A549 (cell line): ENCODE data around the gene TCHP. TPM values are rescaled to one million over a fixed set of nuclear protein-coding genes. Genes with fewer than 3 reads are reported as not detected.
"Not testable (repeated sequence)": the region's sequence is repeated elsewhere in the genome, so short reads cannot be mapped to it uniquely, and the experiment has no call there.

Experiments
- ATAC-seq, 2 experiments: fragments of 200-7000 bp in 1 of 2; fragments of >200 bp in 1 of 2; cut with Nextera tagmentation in 1 of 2; cut with Tn5 transposase in 1 of 2; 3 replicates each; pipeline versions ENCODE4 v1.8.0 to v1.9.1; 2018 to 2020; ENCODE audit warnings: mild to moderate bottlenecking in 1 of 2, moderate library complexity in 1 of 2
- CTCF ChIA-PET: fragments of 300-600 bp; sonication (Branson Sonifier 250); formaldehyde crosslinking; extraction: SDS; loops from one replicate; lab custom pipeline; 2021; ENCODE audit warnings: antibody characterized with exemption, inconsistent platforms; lab: Yijun Ruan, JAX
- POLR2A ChIA-PET: fragments of 350-600 bp; formaldehyde crosslinking; extraction: SDS; loops from one replicate; lab custom pipeline; 2021; ENCODE audit warnings: antibody characterized with exemption, inconsistent platforms; lab: Yijun Ruan, JAX
- DNase-seq, 2 experiments: peaks; one replicate each; pipeline versions ENCODE4 v3.0.0 to v3.0.0-alpha.2; 2011 to 2016; ENCODE audit warnings: low read depth in 1 of 2, low spot score in 1 of 2
- FAIRE-seq: peaks from 2 replicates; lab custom pipeline; 2011; peaks lifted over from hg19 to GRCh38; lab: Jason Lieb, UNC
- H3K27ac ChIP-seq, 2 experiments: fragments of >200 bp; sonication (Bioruptor Twin); formaldehyde crosslinking; 3 replicates each; pipeline ENCODE4 v1.5.1; 2016 to 2017
- H3K4me1 ChIP-seq: fragments of >200 bp; sonication (Bioruptor Twin); formaldehyde crosslinking; 3 replicates; pipeline ENCODE4 v1.6.1; 2016
- H3K4me2 ChIP-seq: fragments of >200 bp; sonication (Bioruptor Twin); formaldehyde crosslinking; 3 replicates; pipeline ENCODE4 v1.6.1; 2016
- H3K4me3 ChIP-seq: fragments of >200 bp; sonication (Bioruptor Twin); formaldehyde crosslinking; 3 replicates; pipeline ENCODE4 v1.5.1; 2016
- H3K9me3 ChIP-seq: fragments of >200 bp; sonication (Bioruptor Twin); formaldehyde crosslinking; 3 replicates; pipeline ENCODE4 v1.6.1; 2016
- BHLHE40 ChIP-seq: IDR thresholded peaks from 2 replicates; pipeline ENCODE4 v1.6.1; 2012; ENCODE audit warnings: low read depth, low read length, inconsistent platforms
- CBX8 ChIP-seq: fragments of 200-600 bp; sonication (generic); IDR thresholded peaks from 2 replicates; pipeline ENCODE4 v1.6.1; 2016
- E2F6 ChIP-seq: IDR thresholded peaks from 2 replicates; pipeline ENCODE4 v1.6.1; 2012; ENCODE audit warnings: low read depth, borderline replicate concordance
- EHMT2 ChIP-seq: fragments of 200-600 bp; sonication (generic); IDR thresholded peaks from 2 replicates; pipeline ENCODE4 v1.6.1; 2016; ENCODE audit warnings: antibody characterized with exemption, low read depth, mild to moderate bottlenecking, moderate library complexity
- HDAC2 ChIP-seq: fragments of 200-600 bp; sonication (generic); IDR thresholded peaks from 2 replicates; pipeline ENCODE4 v1.6.1; 2016
- HES2 ChIP-seq: fragments of >200 bp; sonication (Bioruptor Twin); formaldehyde crosslinking; IDR thresholded peaks from 2 replicates; pipeline ENCODE4 v1.6.1; 2016
- HEYL ChIP-seq: fragments of 250-450 bp; sonication (Bioruptor Pico); IDR thresholded peaks from 2 replicates; pipeline ENCODE4 v1.8.0; 2021; ENCODE audit warnings: mild to moderate bottlenecking, moderate library complexity
- HMGXB4 ChIP-seq: fragments of 250-450 bp; sonication (Bioruptor Pico); IDR thresholded peaks from 2 replicates; pipeline ENCODE4 v1.5.0; 2021; ENCODE audit warnings: mild to moderate bottlenecking, moderate library complexity, borderline replicate concordance
- HOXB13 ChIP-seq: fragments of 250-450 bp; sonication (Bioruptor Pico); IDR thresholded peaks from 2 replicates; pipeline ENCODE4 v1.5.0; 2020; ENCODE audit warnings: low read depth, mild to moderate bottlenecking, moderate library complexity
- KDM1A ChIP-seq: fragments of 200-600 bp; sonication (generic); IDR thresholded peaks from 2 replicates; pipeline ENCODE4 v1.6.1; 2016; ENCODE audit warnings: low read depth, mild to moderate bottlenecking
- MAFK ChIP-seq: fragments of 450-650 bp; IDR thresholded peaks from 2 replicates; pipeline ENCODE4 v1.6.1; 2014; ENCODE audit not compliant: partially characterized antibody
- MYC ChIP-seq: IDR thresholded peaks from 2 replicates; pipeline ENCODE4 v1.6.1; 2012; ENCODE audit warnings: mild to moderate bottlenecking, inconsistent platforms, low read length, improper control_type of control experiment, borderline replicate concordance
- NPAS2 ChIP-seq: fragments of 250-450 bp; sonication (Bioruptor Pico); IDR thresholded peaks from 2 replicates; pipeline ENCODE4 v1.8.0; 2022; ENCODE audit warnings: mild to moderate bottlenecking, moderate library complexity, borderline replicate concordance
- RARB ChIP-seq: fragments of 250-450 bp; sonication (Bioruptor Pico); IDR thresholded peaks from 2 replicates; pipeline ENCODE4 v1.8.0; 2021; ENCODE audit warnings: mild to moderate bottlenecking, moderate library complexity
- REST ChIP-seq: fragments of 200-600 bp; sonication (generic); IDR thresholded peaks from 2 replicates; pipeline ENCODE4 v1.6.1; 2016; ENCODE audit warnings: antibody characterized with exemption, mild to moderate bottlenecking, moderate library complexity
- SREBF2 ChIP-seq: fragments of 450-650 bp; IDR thresholded peaks from 2 replicates; pipeline ENCODE4 v1.6.1; 2014; ENCODE audit warnings: mild to moderate bottlenecking, moderate library complexity
- TP53 ChIP-seq: fragments of 250-450 bp; sonication (Bioruptor Pico); IDR thresholded peaks from 2 replicates; pipeline ENCODE4 v1.5.0; 2021; ENCODE audit warnings: mild to moderate bottlenecking, moderate library complexity
- USF2 ChIP-seq: fragments of 450-650 bp; IDR thresholded peaks from 2 replicates; pipeline ENCODE4 v1.6.1; 2014; ENCODE audit warnings: antibody characterized with exemption
- ZFP36 ChIP-seq: fragments of 450-650 bp; IDR thresholded peaks from 2 replicates; pipeline ENCODE4 v1.6.1; 2014; ENCODE audit warnings: borderline replicate concordance; ENCODE audit not compliant: partially characterized antibody
- WGBS: methylation state at CpG from one replicate; pipeline ENCODE4 v1.1.6; 2017; ENCODE audit errors: missing lambda C conversion rate; 5-methylcytosine and 5-hydroxymethylcytosine counted together
- polyA plus RNA-seq, 4 experiments: library from polyadenylated mRNA; depleted of rRNA in 3 of 4; stranded (reverse); fragments of >200 nt; fragmentation: RNase III in 1 of 4; extraction: RNeasy Plus Mini Kit Qiagen cat#74134 plus additional on column Dnase treatment in 1 of 4; gene quantifications; 2 replicates in 3 of 4; 3 replicates in 1 of 4; pipeline ENCODE4 v1.2.3, GENCODE V29; 2011 to 2017

Gene TCHP
- polyA plus RNA-seq, 2 of the 4 experiments (the other 2 are of a cell fraction), result 18.4 to 33.4 TPM

GRCh38 chr12:109890620-109891170 lies 9.4 kb upstream of the TCHP start:
- Histone ChIP-seq H3K9me3 (no peaks in the 10 kb centered on the region), H3K4me1 (peaks cover 23% of the 10 kb centered on the region), H3K4me3 (no peak overlapping the region), H3K4me2 (no peak overlapping the region), H3K27ac (no peak overlapping the region)
- TF ChIP-seq BHLHE40, result no peak
- no peak for TF ChIP-seq E2F6
- no peak for TF ChIP-seq HEYL
- no peak for TF ChIP-seq HES2
- no peak for TF ChIP-seq MYC
- TF ChIP-seq USF2, result no peak
- TF ChIP-seq MAFK, result no peak
- TF ChIP-seq TP53 (CRISPR knock-in tag), result no peak
- no peak for TF ChIP-seq HDAC2
- no peak for TF ChIP-seq REST
- no peak for TF ChIP-seq ZFP36
- TF ChIP-seq CBX8, result no peak
- no peak for TF ChIP-seq HMGXB4
- TF ChIP-seq NPAS2 (CRISPR knock-in tag), result no peak
- TF ChIP-seq EHMT2, result no peak
- TF ChIP-seq SREBF2, result no peak
- TF ChIP-seq RARB (CRISPR knock-in tag), result no peak
- TF ChIP-seq HOXB13 (CRISPR knock-in tag), result no peak
- TF ChIP-seq KDM1A, result no peak
- DNase-seq (no peak), FAIRE-seq (no peak), ATAC-seq (no peak)
- WGBS, result 81% methylated on average over 13 of the region's 13 CpGs
- ChIA-PET CTCF (interaction anchor here (0.6 to 1.7 kb wide), 8 partner anchors 9 to 495 kb away, joined by 3 to 6 read pairs (median 4); partner anchors contain the start of gene TCHP), POLR2A (no interaction called here)

- DNase-seq, H3K4me3 ChIP-seq, H3K9me3 ChIP-seq, H3K4me2 ChIP-seq, POLR2A ChIA-PET, ATAC-seq, FAIRE-seq, H3K27ac ChIP-seq: not testable (repeated sequence)
- peaks cover 18% of the 10 kb centered on the region for H3K4me1 ChIP-seq
- 85% methylated on average over 7 of the region's 7 CpGs for WGBS
- CTCF ChIA-PET, result interaction anchor here (0.9 to 2.5 kb wide), 3 partner anchors 10 to 558 kb away, joined by 4 to 9 read pairs (median 4); partner anchors contain the start of gene ARPC3
Observed at GRCh38 chr12:109891731-109892130, 8.3 kb upstream of the TCHP start.
